ENCODE data around the gene DOCK10. TPM values are rescaled to one million over a fixed set of nuclear protein-coding genes. Genes with fewer than 3 reads are reported as not detected.

The DOCK10 gene
- total and polyA plus RNA-seq, 10 of the 15 experiments (the other 5 are each of a cell fraction or from before 2014, with no cell fraction given), result 16.9 to 120 (median 85.5) TPM

DNA sequence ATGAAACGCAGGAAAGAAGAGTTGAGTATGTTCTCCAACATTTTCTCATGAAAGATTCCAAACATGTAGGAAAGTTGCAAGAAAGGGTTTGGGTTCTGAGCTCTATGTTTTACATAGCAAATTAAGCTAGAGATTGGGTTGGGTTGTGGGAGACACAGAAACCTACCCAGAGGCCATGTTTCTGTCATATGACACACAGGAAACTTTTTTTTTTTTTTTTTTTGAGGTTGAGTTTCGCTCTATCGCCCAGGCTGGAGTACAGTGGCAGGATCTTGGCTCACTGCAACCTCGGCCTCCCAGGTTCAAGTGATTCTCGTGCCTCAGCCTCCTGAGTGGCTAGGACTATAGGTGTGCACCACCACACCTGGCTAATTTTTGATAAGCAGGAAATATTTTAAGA lies 57.6 kb downstream of the DOCK10 start:
- H3K4me3 ChIP-seq, result no peak overlapping the region

More for the DNA sequence above, 57.6 kb downstream of the DOCK10 start:
- Histone ChIP-seq H3K27me3 (replicated peaks in 1 of 2; ENCODE audit: control insufficient read depth in 2 of 2, insufficient read depth in 2 of 2, low read length in 1 of 2) (no peaks in the 10 kb centered on the region), H3K79me2 (ENCODE audit: control insufficient read depth, insufficient read depth, low read length) (peaks cover 17% of the 10 kb centered on the region), H3K9me3 (replicated peaks; ENCODE audit: control insufficient read depth, insufficient read depth, low read length) (no peaks in the 10 kb centered on the region; the same call in 2 of the 3 replicates), H2AFZ (ENCODE audit: control insufficient read depth, low read depth, low read length) (no peak overlapping the region), H3K36me3 (ENCODE audit: control insufficient read depth in 2 of 2, insufficient read depth in 2 of 2, low read length in 1 of 2) (peaks cover 0 to 4% of the 10 kb centered on the region in 2 experiments; a peak in 1 of 4 replicates), H3K27ac (ENCODE audit: control insufficient read depth, insufficient read depth) (peak overlapping the region; percentile 34; the same call in 1 of the 2 replicates), H3K4me1 (ENCODE audit: control insufficient read depth, insufficient read depth, low read length) (peaks cover 21% of the 10 kb centered on the region), H3K4me2 (ENCODE audit: control insufficient read depth, insufficient read depth) (no peak overlapping the region), H3K9ac (ENCODE audit: control insufficient read depth, insufficient read depth, low read length) (no peak overlapping the region), H4K20me1 (ENCODE audit: control insufficient read depth, insufficient read depth) (no peaks in the 10 kb centered on the region)
- WGBS (ENCODE audit: insufficient coverage, insufficient replicate concordance, low lambda C conversion rate, missing lambda C conversion rate), result 71% methylated on average over 5 of the region's 5 CpGs
- ChIA-PET SMC1A (ENCODE audit: uncharacterized antibody, unreplicated experiment) (interaction anchor here (0.6 to 1.7 kb wide), 11 partner anchors 10 to 311 kb away, joined by 3 to 7 read pairs (median 3); no protein-coding TSS in a partner anchor), RAD21 (ENCODE audit: unreplicated experiment) (interaction anchor here (0.9 to 1.5 kb wide), 3 partner anchors 9 to 47 kb away, joined by 4 to 5 read pairs (median 4); no protein-coding TSS in a partner anchor), CTCF (interaction anchor here (0.6 to 1.2 kb wide), 4 partner anchors 18 to 169 kb away, joined by 3 to 10 read pairs (median 4); no protein-coding TSS in a partner anchor), POLR2A (interaction anchor here (0.6 to 2.0 kb wide), 3 partner anchors 16 to 58 kb away, joined by 3 to 6 read pairs (median 3); no protein-coding TSS in a partner anchor)
- peak; percentile 54 for ATAC-seq
- DNase-seq (ENCODE audit: low read depth, low spot score), result no peak
- TF ChIP-seq BMI1 (IDR thresholded peaks at IDR 0.05; ENCODE audit: borderline replicate concordance) (no peak), YY1 (IDR thresholded peaks at IDR 0.05; ENCODE audit: low read depth, low read length) (0 out of 2 replicates have a peak, but pooled peaks have one; percentile 34), ZNF384 (IDR thresholded peaks at IDR 0.05; ENCODE audit: borderline replicate concordance, low read depth, low read length) (peak; percentile 46), RUNX3 (IDR thresholded peaks at IDR 0.05; ENCODE audit: low read length) (peak; percentile 14; the same call in 1 of the 2 replicates), ZNF207 (IDR thresholded peaks at IDR 0.05; ENCODE audit: borderline replicate concordance) (no peak), POLR2A (IDR thresholded peaks at IDR 0.05; ENCODE audit: low read depth, low read length) (no peak), STAT1 (conservative IDR thresholded peaks at IDR 0.05) (no peak), SREBF2 (IDR thresholded peaks at IDR 0.05; ENCODE audit: low read length) (no peak), CHD4 (IDR thresholded peaks at IDR 0.05) (no peak), STAT3 (IDR thresholded peaks at IDR 0.05; ENCODE audit: low read depth, low read length) (no peak), PAX8 (IDR thresholded peaks at IDR 0.05) (no peak), MXI1 (IDR thresholded peaks at IDR 0.05; ENCODE audit: low read depth, low read length) (no peak), FOXK2 (IDR thresholded peaks at IDR 0.05) (no peak), GATAD2B (conservative IDR thresholded peaks at IDR 0.05; ENCODE audit: low read depth) (no peak)
- TF ChIP-seq, protein P1, sequence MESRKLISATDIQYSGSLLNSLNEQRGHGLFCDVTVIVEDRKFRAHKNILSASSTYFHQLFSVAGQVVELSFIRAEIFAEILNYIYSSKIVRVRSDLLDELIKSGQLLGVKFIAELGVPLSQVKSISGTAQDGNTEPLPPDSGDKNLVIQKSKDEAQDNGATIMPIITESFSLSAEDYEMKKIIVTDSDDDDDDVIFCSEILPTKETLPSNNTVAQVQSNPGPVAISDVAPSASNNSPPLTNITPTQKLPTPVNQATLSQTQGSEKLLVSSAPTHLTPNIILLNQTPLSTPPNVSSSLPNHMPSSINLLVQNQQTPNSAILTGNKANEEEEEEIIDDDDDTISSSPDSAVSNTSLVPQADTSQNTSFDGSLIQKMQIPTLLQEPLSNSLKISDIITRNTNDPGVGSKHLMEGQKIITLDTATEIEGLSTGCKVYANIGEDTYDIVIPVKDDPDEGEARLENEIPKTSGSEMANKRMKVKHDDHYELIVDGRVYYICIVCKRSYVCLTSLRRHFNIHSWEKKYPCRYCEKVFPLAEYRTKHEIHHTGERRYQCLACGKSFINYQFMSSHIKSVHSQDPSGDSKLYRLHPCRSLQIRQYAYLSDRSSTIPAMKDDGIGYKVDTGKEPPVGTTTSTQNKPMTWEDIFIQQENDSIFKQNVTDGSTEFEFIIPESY (IDR thresholded peaks at IDR 0.05), result no peak
- TF ChIP-seq, protein P2, sequence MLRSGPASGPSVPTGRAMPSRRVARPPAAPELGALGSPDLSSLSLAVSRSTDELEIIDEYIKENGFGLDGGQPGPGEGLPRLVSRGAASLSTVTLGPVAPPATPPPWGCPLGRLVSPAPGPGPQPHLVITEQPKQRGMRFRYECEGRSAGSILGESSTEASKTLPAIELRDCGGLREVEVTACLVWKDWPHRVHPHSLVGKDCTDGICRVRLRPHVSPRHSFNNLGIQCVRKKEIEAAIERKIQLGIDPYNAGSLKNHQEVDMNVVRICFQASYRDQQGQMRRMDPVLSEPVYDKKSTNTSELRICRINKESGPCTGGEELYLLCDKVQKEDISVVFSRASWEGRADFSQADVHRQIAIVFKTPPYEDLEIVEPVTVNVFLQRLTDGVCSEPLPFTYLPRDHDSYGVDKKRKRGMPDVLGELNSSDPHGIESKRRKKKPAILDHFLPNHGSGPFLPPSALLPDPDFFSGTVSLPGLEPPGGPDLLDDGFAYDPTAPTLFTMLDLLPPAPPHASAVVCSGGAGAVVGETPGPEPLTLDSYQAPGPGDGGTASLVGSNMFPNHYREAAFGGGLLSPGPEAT (IDR thresholded peaks at IDR 0.05; ENCODE audit: low read depth), result no peak
- TF ChIP-seq, protein P3, sequence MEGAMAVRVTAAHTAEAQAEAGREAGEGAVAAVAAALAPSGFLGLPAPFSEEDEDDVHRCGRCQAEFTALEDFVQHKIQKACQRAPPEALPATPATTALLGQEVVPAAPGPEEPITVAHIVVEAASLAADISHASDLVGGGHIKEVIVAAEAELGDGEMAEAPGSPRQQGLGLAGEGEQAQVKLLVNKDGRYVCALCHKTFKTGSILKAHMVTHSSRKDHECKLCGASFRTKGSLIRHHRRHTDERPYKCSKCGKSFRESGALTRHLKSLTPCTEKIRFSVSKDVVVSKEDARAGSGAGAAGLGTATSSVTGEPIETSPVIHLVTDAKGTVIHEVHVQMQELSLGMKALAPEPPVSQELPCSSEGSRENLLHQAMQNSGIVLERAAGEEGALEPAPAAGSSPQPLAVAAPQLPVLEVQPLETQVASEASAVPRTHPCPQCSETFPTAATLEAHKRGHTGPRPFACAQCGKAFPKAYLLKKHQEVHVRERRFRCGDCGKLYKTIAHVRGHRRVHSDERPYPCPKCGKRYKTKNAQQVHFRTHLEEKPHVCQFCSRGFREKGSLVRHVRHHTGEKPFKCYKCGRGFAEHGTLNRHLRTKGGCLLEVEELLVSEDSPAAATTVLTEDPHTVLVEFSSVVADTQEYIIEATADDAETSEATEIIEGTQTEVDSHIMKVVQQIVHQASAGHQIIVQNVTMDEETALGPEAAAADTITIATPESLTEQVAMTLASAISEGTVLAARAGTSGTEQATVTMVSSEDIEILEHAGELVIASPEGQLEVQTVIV (IDR thresholded peaks at IDR 0.05; ENCODE audit: borderline replicate concordance, partially characterized antibody), result no peak
- FAIRE-seq, result peak; percentile 78
- no TSS peak for BruUV-seq (replicated peaks)
- in situ Hi-C loops (cut with MboI) (no loop called here), intact Hi-C loops (cut with micrococcal nuclease; ENCODE audit: unreplicated experiment) (no loop called here)
